Adrenal gland (tissue), 5 donors: ENCODE results near the gene MAK.
"Not testable (repeated sequence)": the region's sequence is repeated elsewhere in the genome, so short reads cannot be mapped to it uniquely, and the experiment has no call there.

Source experiments
- CTCF ChIP-seq, 6 experiments: fragments of 450-650 bp in 4 of 6; fragments of 200-600 bp in 2 of 6; sonication (generic) in 1 of 6; IDR thresholded peaks; 1 replicate in 5 of 6; 2 replicates in 1 of 6; pipeline versions ENCODE4 v1.5.1 to v1.8.0; 2016 to 2021; ENCODE audit warnings: antibody characterized with exemption in 6 of 6, mild to moderate bottlenecking in 2 of 6, moderate library complexity in 1 of 6
- POLR2A ChIP-seq, 2 donors: fragments of 450-650 bp; IDR thresholded peaks; one replicate each; pipeline ENCODE4 v1.6.1; 2017; ENCODE audit warnings: antibody characterized with exemption in 2 of 2, mild to moderate bottlenecking in 2 of 2, moderate library complexity in 1 of 2
- donor health status: DM: no; HTN: no; CAD: no.

GRCh38 chr6:10882253-10882630, 43.9 kb upstream of the MAK start:
- TF ChIP-seq POLR2A, CTCF (IDR thresholded peaks at IDR 0.05): not testable (repeated sequence)
